ENCODE data around the gene APRT. TPM values are rescaled to one million over a fixed set of nuclear protein-coding genes. Genes with fewer than 3 reads are reported as not detected.

The APRT gene
- total and polyA plus RNA-seq, 9 of the 15 experiments (the other 6 are each of a cell fraction or from before 2014, with no cell fraction given): 41.7 to 409 (median 146) TPM

GRCh38 chr16:88769617-88770460 is 41.9 kb downstream of the APRT start (continued):
- TF ChIP-seq ZNF609 (CRISPR knock-in tag; IDR thresholded peaks at IDR 0.05; ENCODE audit: borderline replicate concordance): peak; percentile 60; the same call in 1 of the 2 replicates
- TF ChIP-seq ZBED1 (IDR thresholded peaks at IDR 0.05): 0 out of 2 replicates have a peak, but pooled peaks have one; percentile 13
- TF ChIP-seq REST (IDR thresholded peaks at IDR 0.05; ENCODE audit: borderline replicate concordance): peak; percentile 23; the same call in 1 of the 2 replicates
- TF ChIP-seq REST (CRISPR knock-in tag; IDR thresholded peaks at IDR 0.05; ENCODE audit: low read depth): peak; percentile 68; the same call in 1 of the 2 replicates
- TF ChIP-seq RB1 (IDR thresholded peaks at IDR 0.05; ENCODE audit: low read depth): peak; percentile 17; the same call in 1 of the 2 replicates
- no peak for TF ChIP-seq ZNF551 (CRISPR knock-in tag; IDR thresholded peaks at IDR 0.05)
- no peak for TF ChIP-seq STAT5A (IDR thresholded peaks at IDR 0.05; ENCODE audit: borderline replicate concordance, low read length)
- no peak for TF ChIP-seq ZNF398 (CRISPR knock-in tag; IDR thresholded peaks at IDR 0.05)
- peak; percentile 66 for TF ChIP-seq MYC (IDR thresholded peaks at IDR 0.05; ENCODE audit: low read depth, low read length)
- no peak for TF ChIP-seq MYC (CRISPR knock-in tag; IDR thresholded peaks at IDR 0.05; ENCODE audit: borderline replicate concordance, low read depth)
